Neutrophil (primary cell): Measurements from ENCODE around the gene CLTC.

Experiments used
- H3K27ac ChIP-seq: fragments of 200-600 bp; sonication (generic); 2 replicates; pipeline ENCODE4 v1.5.1; 2016; ENCODE audit warnings: mild to moderate bottlenecking, moderate library complexity
- H3K27me3 ChIP-seq: fragments of 200-600 bp; sonication (generic); 2 replicates; pipeline ENCODE4 v1.6.0; 2016; ENCODE audit warnings: mild to moderate bottlenecking
- H3K36me3 ChIP-seq: fragments of 200-600 bp; sonication (generic); 2 replicates; pipeline ENCODE4 v1.5.1; 2017
- H3K4me1 ChIP-seq, 2 experiments: fragments of 200-600 bp in 1 of 2; sonication (generic) in 1 of 2; 1 replicate in 1 of 2; 2 replicates in 1 of 2; pipeline versions ENCODE4 v1.5.1 to v1.6.1; 2013 to 2016; ENCODE audit warnings: low read depth in 1 of 2, low read length in 1 of 2, mild to moderate bottlenecking in 1 of 2, moderate library complexity in 1 of 2; ENCODE audit not compliant: control insufficient read depth in 1 of 2, insufficient read depth in 1 of 2
- H3K4me3 ChIP-seq, 2 experiments: fragments of 200-600 bp in 1 of 2; sonication (generic) in 1 of 2; 1 replicate in 1 of 2; 2 replicates in 1 of 2; pipeline ENCODE4 v1.5.1; 2013 to 2016; ENCODE audit warnings: low read depth in 1 of 2, low read length in 1 of 2, mild to moderate bottlenecking in 1 of 2, moderate library complexity in 1 of 2
- H3K9me3 ChIP-seq: fragments of 200-600 bp; sonication (generic); 2 replicates; pipeline ENCODE4 v1.5.1; 2016
- TF ChIP-seq, protein P1 (sequence below): fragments of 200-600 bp; sonication (generic); IDR thresholded peaks from 2 replicates; pipeline ENCODE4 v1.5.1; 2016; ENCODE audit warnings: antibody characterized with exemption

The CLTC gene

DNA sequence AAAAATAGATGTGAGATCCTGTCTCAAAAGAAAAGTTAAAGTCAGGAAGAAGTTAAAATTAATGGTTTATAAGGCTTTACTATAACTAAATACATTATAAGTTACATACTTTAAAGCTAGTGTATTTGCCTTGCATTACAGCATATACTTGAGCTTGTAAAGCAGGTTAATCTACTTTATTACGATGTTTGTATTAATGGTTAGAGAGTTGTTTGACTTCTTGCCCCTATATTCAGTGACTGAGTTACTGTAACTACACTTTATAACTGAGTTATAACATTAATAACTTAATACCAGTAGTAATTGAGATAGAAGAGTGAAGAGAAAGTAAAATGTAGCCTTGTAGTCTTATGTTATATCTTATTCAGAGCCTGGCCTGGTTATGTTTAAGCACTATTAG lies 22.9 kb downstream of the CLTC start:
- TF ChIP-seq, protein P1, sequence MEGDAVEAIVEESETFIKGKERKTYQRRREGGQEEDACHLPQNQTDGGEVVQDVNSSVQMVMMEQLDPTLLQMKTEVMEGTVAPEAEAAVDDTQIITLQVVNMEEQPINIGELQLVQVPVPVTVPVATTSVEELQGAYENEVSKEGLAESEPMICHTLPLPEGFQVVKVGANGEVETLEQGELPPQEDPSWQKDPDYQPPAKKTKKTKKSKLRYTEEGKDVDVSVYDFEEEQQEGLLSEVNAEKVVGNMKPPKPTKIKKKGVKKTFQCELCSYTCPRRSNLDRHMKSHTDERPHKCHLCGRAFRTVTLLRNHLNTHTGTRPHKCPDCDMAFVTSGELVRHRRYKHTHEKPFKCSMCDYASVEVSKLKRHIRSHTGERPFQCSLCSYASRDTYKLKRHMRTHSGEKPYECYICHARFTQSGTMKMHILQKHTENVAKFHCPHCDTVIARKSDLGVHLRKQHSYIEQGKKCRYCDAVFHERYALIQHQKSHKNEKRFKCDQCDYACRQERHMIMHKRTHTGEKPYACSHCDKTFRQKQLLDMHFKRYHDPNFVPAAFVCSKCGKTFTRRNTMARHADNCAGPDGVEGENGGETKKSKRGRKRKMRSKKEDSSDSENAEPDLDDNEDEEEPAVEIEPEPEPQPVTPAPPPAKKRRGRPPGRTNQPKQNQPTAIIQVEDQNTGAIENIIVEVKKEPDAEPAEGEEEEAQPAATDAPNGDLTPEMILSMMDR: no peak
- peak overlapping the region; percentile 78 for H3K27ac ChIP-seq
- H3K36me3 ChIP-seq: peaks cover 33% of the 10 kb centered on the region
- H3K4me1 ChIP-seq: peaks cover 26% of the 10 kb centered on the region in 2 experiments
- H3K9me3 ChIP-seq: no peaks in the 10 kb centered on the region
- H3K27me3 ChIP-seq: no peaks in the 10 kb centered on the region
- peak overlapping the region in 1 of 2 experiments; percentile 21 for H3K4me3 ChIP-seq

GRCh38 chr17:59643159-59644140 lies 23.8 kb downstream of the CLTC start:
- TF ChIP-seq, protein P1: no peak
- no peak overlapping the region for H3K4me3 ChIP-seq
- H3K27me3 ChIP-seq: no peaks in the 10 kb centered on the region
- peak overlapping the region; percentile 78 for H3K27ac ChIP-seq
- H3K4me1 ChIP-seq: peaks cover 26% of the 10 kb centered on the region in 2 experiments
- no peaks in the 10 kb centered on the region for H3K9me3 ChIP-seq
- peaks cover 42% of the 10 kb centered on the region for H3K36me3 ChIP-seq

DNA sequence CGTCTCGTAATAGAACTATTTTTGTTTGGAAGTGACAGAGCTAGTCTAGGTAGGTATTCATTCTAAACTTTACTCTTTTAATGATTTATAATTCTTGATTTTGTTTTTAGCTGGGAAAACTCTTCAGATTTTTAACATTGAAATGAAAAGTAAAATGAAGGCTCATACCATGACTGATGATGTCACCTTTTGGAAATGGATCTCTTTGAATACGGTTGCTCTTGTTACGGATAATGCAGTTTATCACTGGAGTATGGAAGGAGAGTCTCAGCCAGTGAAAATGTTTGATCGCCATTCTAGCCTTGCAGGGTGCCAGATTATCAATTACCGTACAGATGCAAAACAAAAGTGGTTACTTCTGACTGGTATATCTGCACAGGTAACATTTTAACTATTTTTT lies 27.6 kb downstream of the CLTC start:
- Histone ChIP-seq H3K27ac (no peak overlapping the region), H3K36me3 (peaks cover 78% of the 10 kb centered on the region), H3K4me1 (peaks cover 13% of the 10 kb centered on the region in 2 experiments), H3K27me3 (no peaks in the 10 kb centered on the region), H3K9me3 (no peaks in the 10 kb centered on the region), H3K4me3 (no peak overlapping the region)
- TF ChIP-seq, protein P1: no peak

- H3K36me3 ChIP-seq: peaks cover 91% of the 10 kb centered on the region
- H3K27ac ChIP-seq: peak overlapping the region; percentile 35
- TF ChIP-seq, protein P1: no peak
- no peak overlapping the region for H3K4me3 ChIP-seq
- no peaks in the 10 kb centered on the region for H3K9me3 ChIP-seq
- no peaks in the 10 kb centered on the region for H3K4me1 ChIP-seq
- H3K27me3 ChIP-seq: no peaks in the 10 kb centered on the region
These were observed 30.2 kb downstream of the CLTC start for GRCh38 chr17:59649886-59650285.

DNA sequence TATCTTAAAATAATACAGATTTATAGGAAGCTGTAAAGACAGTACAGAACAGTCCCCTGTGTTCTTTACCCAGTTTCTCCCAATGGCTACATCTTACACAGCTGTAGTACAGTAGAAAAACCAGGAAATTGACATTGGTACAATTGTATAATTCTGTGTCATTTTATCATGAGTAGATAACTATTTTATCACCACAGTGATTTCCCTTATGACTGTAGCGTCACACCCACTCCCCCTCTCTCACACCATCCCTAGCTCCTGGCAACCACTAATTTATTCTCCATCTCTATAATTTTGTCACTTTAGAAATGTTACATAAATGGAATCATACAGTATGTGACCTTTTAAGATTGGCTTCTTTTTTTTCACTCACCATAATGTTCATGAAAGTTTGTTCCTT lies 30.9 kb downstream of the CLTC start:
- no peaks in the 10 kb centered on the region for H3K9me3 ChIP-seq
- H3K27ac ChIP-seq: no peak overlapping the region
- TF ChIP-seq, protein P1: no peak
- peaks cover 93% of the 10 kb centered on the region for H3K36me3 ChIP-seq
- no peaks in the 10 kb centered on the region for H3K27me3 ChIP-seq
- no peak overlapping the region for H3K4me3 ChIP-seq
- H3K4me1 ChIP-seq: no peaks in the 10 kb centered on the region
